Hematopoietic multipotent progenitor cell (in vitro differentiated cells): ENCODE data around the gene MYBPC2. TPM values are rescaled to one million over a fixed set of nuclear protein-coding genes. Genes with fewer than 3 reads are reported as not detected.
A peak's percentile ranks its signal among the peaks of the same experiment; 100 is the strongest.

Experiments used
- DNase-seq, 3 donors: peaks; one replicate each; pipeline ENCODE4 v3.0.0-alpha.2; 2011 to 2015; ENCODE audit warnings: low read depth in 2 of 3, low spot score in 2 of 3
- total RNA-seq: library from RNA; depleted of rRNA; stranded (reverse); fragments of >200 nt; gene quantifications from one replicate; pipeline ENCODE4 v1.2.3, GENCODE V29; 2012

MYBPC2 gene
- total RNA-seq, 1 donor: 0.27 TPM

DNA sequence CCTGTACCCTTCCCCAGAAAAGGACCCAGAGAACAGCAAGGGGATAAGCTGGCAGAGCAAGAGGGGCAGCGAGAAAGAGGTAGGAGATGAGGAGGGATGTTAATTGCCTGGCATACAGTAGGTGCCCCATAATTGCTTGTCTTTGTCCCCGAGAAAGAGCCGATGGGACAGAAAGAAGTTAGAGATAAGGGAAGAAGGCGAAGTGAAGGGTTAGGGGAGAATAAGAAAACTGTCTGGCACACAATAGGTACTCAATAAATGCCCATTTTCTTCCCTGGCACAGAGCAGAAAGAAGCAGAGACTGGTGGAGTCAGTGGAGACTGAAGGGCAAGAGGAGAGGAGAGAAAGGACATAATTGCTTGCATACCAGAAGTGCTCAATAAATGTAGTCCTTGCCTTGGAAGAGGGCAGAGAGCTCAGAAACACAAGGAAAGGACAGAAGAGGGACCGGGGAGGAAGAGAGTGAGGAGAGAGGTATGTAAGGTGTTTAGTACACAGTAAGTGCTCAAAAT is 62.4 kb downstream of the MYBPC2 start:
- no peak for DNase-seq

DNA sequence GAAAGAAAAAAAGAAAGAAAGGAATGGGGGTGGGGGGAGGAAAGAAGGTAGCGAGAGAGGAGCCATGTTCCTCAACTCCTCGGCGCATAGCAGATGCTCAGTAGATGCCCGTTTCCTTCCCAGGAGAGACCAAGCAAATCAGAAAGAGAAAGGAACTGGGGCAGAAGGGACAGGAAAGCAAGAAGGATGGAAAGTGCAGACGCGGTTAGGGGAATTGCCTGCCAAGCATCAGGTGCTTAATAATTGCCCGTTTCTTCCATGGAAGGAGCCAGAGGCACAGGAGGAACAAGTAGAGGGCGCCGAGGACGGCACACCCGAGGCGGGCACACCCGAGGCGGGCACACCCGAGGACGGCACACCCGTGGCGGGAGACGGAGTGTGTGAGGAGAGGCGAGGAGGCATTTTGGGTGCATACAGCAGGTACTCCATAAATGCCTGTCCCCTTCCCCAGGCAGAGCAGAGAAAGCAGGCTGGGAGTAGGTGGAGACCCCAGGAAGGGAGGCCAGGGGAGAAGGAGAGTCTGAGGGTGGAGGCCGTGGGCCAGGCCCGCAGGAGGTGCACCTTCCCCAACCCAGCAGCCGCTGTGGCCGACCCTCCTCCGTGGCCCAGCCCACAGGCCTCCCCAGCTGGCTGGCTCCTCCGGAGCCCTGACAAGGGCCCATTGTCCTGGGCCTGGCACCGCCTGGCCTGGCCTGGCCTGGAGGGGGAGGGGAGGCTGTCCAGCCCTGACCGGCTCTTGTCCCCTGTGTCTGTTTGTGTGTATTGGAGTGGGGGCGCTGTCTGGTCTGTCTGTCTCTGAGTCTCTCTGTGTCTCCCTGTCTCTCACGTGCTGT is 63.7 kb downstream of the MYBPC2 start:
- DNase-seq: no peak

GRCh38 chr19:50497022-50497405 is 64.3 kb downstream of the MYBPC2 start:
- no peak for DNase-seq

GRCh38 chr19:50498219-50499056 is 65.7 kb downstream of the MYBPC2 start:
- DNase-seq: no peak

GRCh38 chr19:50500060-50500752 is 67.5 kb downstream of the MYBPC2 start:
- peak in 2 of 3 donors; percentile 43 to 66 for DNase-seq

DNA sequence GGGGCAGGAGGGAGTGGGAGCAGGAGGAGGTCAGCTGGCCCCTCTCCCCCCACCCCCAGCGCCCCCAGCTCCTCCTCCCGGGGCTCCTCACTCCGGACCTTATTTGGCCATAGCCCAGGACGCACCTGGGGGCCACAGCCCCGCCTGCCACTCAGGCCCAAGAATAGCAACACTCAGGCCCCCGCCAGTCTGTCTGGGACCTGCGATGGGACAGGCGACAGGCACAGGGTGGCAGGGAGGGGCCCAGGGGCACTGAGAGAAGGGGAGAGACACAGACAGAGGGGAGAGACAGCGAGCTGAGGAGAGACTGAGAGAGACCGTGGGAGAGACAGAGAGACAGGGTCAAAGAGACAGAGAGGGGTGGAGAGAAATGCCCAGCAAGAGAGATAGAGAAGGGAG is 68.1 kb downstream of the MYBPC2 start:
- no peak for DNase-seq

- no peak for DNase-seq
Measured at GRCh38 chr19:50501186-50501567, 68.5 kb downstream of the MYBPC2 start.

DNA sequence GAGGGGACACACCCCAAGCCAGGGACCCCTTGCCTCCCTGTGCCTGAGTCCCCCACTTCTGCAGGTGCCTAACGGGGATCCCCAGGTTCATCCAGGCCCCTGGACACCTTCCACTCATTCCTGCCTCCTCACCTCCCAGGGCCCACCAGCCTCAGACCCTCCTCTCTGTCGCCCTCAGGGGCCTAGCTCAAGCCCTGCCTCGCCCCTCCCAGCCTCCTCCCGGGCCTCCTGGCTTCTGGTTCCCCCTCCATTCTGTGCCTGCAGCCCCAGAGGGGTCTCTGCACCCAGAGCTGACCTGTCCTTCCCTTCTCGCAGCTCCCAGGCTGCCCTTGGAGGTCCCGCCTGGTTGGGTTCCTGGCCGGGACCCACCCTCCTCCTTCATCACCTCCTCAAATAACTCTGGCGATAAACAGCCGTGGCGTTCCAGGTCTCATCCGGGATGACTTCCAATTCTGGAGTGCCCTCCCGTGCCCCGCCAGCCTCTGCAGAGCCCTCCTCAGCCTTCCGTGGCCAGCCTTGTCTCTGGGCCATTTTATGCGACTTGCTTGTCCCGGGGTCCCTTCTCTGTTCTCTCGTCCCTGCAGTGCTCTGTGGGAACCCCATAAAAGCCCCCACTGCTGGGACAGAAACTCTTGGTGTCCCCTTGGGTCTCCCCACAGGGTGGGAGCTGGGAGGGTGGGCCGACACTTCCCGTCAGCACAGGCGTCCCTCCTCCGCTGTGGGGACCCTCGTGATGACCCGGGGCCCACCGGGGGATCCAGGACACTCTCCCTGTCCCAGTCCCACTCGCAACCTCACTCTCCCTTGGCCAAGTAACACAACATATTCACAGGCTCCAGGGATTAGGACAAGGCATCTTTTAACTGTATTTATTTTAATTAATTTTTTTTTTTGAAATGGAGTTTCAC is 69.1 kb downstream of the MYBPC2 start:
- no peak for DNase-seq

DNA sequence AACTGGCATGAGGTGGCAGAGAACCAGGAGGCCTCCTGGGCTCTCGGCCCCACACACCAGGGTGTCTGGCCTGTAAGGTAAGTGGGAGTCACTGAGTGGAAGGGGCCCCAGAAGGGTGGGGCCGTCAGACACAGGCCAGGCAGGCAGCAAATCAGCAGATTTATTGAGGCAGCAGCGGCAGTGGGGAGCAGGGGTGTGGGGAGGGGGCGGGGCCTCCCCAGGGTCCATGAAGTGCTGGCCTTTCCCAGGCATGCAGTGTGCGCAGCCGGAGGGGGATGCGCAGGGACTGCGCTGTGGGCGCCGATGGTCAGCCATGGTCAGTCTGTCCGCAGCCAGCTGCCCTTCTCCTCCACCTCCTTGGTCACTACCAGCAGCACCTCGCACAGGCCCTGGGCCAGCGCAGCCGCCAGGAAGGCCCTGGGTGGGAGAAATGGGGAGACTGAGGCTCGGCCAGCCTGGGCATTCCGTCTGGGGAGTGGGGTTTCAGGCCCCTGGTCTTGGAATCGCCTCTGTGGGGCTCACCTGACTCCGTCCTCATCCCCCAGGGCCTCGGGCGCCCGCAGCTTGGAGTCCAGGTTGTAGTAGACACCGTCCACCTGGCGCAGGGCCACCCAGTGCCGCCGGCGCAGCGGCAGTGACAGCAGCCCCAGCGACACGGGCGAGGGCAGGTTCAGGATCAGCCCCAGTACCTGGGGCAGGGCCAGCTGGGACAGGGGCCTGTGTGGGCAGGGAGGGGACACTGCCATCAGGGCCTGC is 73.3 kb downstream of the MYBPC2 start:
- DNase-seq: no peak

GRCh38 chr19:50506700-50507099 is 74.0 kb downstream of the MYBPC2 start:
- DNase-seq: no peak

DNA sequence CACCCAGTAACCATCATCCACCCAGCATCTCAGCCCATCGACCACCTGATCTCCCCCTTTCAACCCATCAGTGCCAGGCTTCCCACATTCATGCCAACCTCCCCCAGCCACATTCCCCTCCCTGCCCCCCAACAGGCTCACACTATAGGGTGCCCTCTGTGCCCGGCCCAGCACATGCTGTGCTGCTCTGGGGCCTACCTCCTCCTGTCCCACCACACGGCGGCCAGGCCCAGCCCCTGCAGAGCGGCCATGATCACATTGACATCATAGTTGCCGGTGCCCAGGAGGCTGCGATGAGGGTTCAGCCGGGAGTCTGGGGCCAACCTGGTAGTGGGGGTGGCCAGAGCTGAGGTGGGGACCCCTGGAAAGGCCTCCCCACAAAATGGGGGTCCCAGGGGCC is 74.7 kb downstream of the MYBPC2 start:
- no peak for DNase-seq

- no peak for DNase-seq
Measured at GRCh38 chr19:50508843-50509190, 76.1 kb downstream of the MYBPC2 start.

DNA sequence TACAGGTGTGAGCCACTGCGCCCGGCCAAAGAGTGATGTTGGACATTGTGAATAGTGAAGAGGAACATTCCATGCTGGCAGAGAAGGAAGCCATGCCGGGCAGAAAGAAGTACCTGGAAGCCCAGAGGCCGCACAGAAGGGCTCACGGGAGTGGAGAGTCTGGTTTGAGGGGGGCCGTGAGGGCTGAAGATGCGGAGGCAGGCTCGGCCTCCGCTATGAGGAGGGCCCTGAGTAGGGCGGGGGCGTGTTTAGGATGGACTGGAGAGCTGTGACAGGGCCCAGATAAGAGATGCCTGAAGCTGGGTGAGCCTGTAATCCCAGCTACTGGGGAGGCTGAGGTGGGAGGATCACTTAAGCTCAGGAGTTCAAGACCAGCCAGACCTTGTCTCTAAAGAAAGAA is 76.7 kb downstream of the MYBPC2 start:
- DNase-seq: no peak

GRCh38 chr19:50510121-50510670 is 77.5 kb downstream of the MYBPC2 start:
- no peak for DNase-seq

DNA sequence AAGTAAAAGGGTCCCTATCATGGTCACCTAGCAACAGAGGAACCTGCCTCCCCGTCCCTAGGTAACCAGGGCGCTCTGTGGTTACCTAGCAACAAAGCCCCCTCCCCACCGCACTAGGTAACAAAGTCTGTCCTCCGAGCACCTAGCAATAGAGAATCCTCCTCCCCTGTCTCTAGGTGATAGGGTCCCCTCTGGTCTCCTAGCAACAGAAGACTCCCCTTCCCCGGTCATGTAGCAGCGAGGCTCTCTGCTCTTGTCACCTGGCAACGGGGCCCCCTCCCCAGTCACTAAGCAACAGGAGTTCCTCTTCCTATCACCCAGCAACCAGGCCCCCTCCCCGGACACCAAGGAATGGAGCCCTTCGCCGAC is 78.0 kb downstream of the MYBPC2 start:
- peak in 1 of 3 donors; percentile 37 for DNase-seq

DNA sequence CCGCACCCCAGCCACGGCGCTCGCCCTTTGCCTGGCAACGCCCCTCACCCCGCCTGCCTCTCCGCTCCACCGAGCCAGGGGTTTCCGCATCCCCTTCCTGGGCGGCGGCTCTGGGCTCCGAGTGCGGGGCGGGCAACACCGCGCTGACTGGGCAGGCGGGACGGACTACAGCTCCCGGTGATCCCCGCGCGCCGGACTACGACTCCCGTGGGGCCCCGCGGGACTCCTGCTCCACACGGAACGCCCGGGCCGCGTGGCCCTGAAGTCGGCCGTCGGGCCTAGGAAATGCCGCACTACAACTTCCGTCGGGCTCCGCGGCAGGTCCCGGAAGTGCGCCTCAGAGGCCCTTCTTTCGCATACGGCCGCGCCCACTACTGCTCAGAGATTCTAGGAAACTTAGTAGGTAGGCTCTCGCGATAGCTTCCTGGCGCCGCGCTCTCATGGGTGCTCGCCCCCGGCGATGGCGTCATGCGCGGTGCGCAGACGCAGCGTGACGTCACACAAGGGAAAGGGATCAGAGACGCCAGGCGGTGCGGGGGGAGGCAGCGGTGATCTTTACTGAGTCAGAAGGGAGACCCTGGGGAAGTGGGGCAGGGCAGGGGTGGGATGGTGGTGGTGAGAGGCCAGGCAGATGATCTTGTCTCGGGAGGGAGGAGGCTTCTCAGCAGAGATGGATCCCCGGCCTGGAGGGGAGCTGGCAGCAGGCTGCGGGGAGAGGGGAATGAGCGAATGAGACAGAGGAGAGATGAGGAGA is 78.6 kb downstream of the MYBPC2 start, which contains the start of gene JOSD2:
Gene JOSD2, minus strand, starts transcription at position 123 of the 754 bp plus-strand sequence. CDS start 760 bp downstream, outside the sequence.
- peak; percentile 93 to 100 (median 99) for DNase-seq

DNA sequence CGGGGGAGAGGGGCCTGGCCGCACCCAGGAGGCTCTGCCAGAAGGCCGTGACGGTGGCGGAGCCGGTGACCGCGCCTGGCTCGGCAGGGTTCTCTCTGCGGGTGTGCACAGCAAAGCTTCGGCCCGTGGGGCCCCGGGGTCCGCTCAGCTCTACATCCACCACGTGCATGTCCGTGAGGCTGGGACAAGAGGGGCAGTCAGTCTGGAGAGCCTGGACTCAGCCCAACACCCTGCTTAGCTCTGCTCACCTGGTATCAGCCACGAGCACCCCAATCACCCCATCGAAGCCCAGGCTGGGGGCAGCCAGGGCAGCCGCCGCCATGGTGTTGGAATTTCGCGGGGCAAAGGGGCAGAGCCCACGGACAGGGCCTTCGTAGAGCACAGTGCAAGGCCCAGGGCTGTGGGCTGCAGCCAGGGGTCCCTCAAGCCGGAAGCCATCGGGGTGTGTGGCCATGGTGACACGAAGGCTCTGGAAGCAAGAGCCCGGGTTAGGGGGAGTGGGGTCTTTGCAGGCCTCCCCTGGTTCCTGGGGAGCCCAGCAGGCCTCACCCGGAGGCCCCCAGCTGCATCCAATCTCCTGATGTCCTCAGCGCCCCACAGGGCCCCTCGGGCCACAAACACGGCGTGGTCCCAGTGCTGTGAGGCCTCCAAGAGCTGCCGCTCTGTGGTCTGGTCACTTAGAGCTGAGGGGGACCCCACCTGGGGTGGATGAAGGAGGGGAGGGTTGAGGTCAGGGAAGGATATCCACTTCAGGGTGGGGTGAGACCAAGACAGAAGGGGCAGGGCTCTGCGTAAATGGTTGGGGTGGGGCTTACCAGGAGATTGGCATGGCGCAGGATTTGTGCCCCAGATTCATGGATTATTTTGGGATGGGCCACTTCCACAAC is 79.7 kb downstream of the MYBPC2 start:
- no peak for DNase-seq
